GM23338 (cell line): ENCODE data around the gene RXRG. TPM values are rescaled to one million over a fixed set of nuclear protein-coding genes. Genes with fewer than 3 reads are reported as not detected.

Experiments
- ATAC-seq: fragments of 200-7000 bp; cut with Tn5 transposase; 3 replicates; pipeline ENCODE4 v1.9.1; 2020
- DNase-seq: peaks from one replicate; pipeline ENCODE4 v3.0.0-alpha.2; 2015; ENCODE audit warnings: low spot score
- H2AFZ ChIP-seq: fragments of 200-600 bp; sonication (generic); 2 replicates; pipeline ENCODE4 v1.8.0; 2016; ENCODE audit warnings: antibody characterized with exemption, mild to moderate bottlenecking, moderate library complexity
- H3F3A ChIP-seq: fragments of 200-600 bp; sonication (generic); replicated peaks from 2 replicates; pipeline ENCODE4 v1.8.0; 2017; ENCODE audit warnings: antibody characterized with exemption, mixed run types, low read depth
- H3K27ac ChIP-seq: fragments of 200-600 bp; sonication (generic); 2 replicates; pipeline ENCODE4 v1.6.1; 2016; ENCODE audit warnings: low read depth
- H3K27me3 ChIP-seq: fragments of 200-600 bp; sonication (generic); 2 replicates; pipeline ENCODE4 v1.8.0; 2016; ENCODE audit warnings: mild to moderate bottlenecking, mixed run types, moderate library complexity; ENCODE audit not compliant: insufficient read depth
- H3K36me3 ChIP-seq: fragments of 200-600 bp; sonication (generic); 2 replicates; pipeline ENCODE4 v1.8.0; 2016; ENCODE audit warnings: mild to moderate bottlenecking; ENCODE audit not compliant: insufficient read depth
- H3K4me1 ChIP-seq: fragments of 200-600 bp; sonication (generic); 2 replicates; pipeline ENCODE4 v1.8.0; 2016; ENCODE audit warnings: mild to moderate bottlenecking, moderate library complexity; ENCODE audit not compliant: insufficient read depth
- H3K4me2 ChIP-seq: fragments of 200-600 bp; sonication (generic); 2 replicates; pipeline ENCODE4 v1.7.1; 2017; ENCODE audit warnings: mixed run types
- H3K4me3 ChIP-seq: fragments of 200-600 bp; sonication (generic); 2 replicates; pipeline ENCODE4 v1.6.1; 2016; ENCODE audit warnings: mixed run types
- H3K79me2 ChIP-seq: fragments of 200-600 bp; sonication (generic); replicated peaks from 2 replicates; pipeline ENCODE4 v1.8.0; 2017; ENCODE audit warnings: mild to moderate bottlenecking; ENCODE audit not compliant: insufficient read depth
- H3K9me2 ChIP-seq: fragments of 200-600 bp; sonication (generic); 2 replicates; pipeline ENCODE4 v1.8.0; 2017; ENCODE audit not compliant: insufficient read depth
- H4K20me1 ChIP-seq: fragments of 200-600 bp; sonication (generic); replicated peaks from 2 replicates; pipeline ENCODE4 v1.8.0; 2017; ENCODE audit warnings: mild to moderate bottlenecking; ENCODE audit not compliant: insufficient read depth
- H3K27ac Mint-ChIP-seq: 2 replicates; pipeline ENCODE4 v1.8.0; 2020; ENCODE audit warnings: inconsistent platforms, mild to moderate bottlenecking, moderate library complexity, mixed read lengths
- H3K27me3 Mint-ChIP-seq: 3 replicates; pipeline ENCODE4 v1.8.0; 2022; ENCODE audit warnings: low read depth, mild to moderate bottlenecking, moderate library complexity, mixed read lengths, inconsistent platforms; ENCODE audit not compliant: insufficient read depth, poor library complexity
- H3K36me3 Mint-ChIP-seq: 3 replicates; pipeline ENCODE4 v1.8.0; 2021; ENCODE audit warnings: low read depth, mild to moderate bottlenecking, inconsistent platforms, moderate library complexity, mixed read lengths
- H3K4me1 Mint-ChIP-seq: 3 replicates; pipeline ENCODE4 v1.8.0; 2020; ENCODE audit warnings: mild to moderate bottlenecking, inconsistent platforms, mixed read lengths
- H3K4me3 Mint-ChIP-seq: 3 replicates; pipeline ENCODE4 v1.8.0; 2021; ENCODE audit warnings: moderate library complexity, mild to moderate bottlenecking, inconsistent platforms, mixed read lengths
- H3K9me3 Mint-ChIP-seq: 3 replicates; pipeline ENCODE4 v1.8.0; 2020; ENCODE audit warnings: moderate library complexity, mild to moderate bottlenecking, inconsistent platforms, mixed read lengths
- EZH2phosphoT487 ChIP-seq: fragments of 200-600 bp; sonication (generic); IDR thresholded peaks from one replicate; pipeline ENCODE4 v1.8.1; 2018; ENCODE audit warnings: antibody characterized with exemption; ENCODE audit not compliant: unreplicated experiment
- polyA plus RNA-seq: library from polyadenylated mRNA; unstranded; fragments of >200 nt; fragmentation: Nextera tagmentation; extraction: Ambion mirVana; gene quantifications from 2 replicates; pipeline ENCODE4 v1.2.1, GENCODE V29; 2016
- total RNA-seq: library from RNA; depleted of rRNA; stranded (reverse); fragments of >200 nt; shearing (Covaris generic); gene quantifications from 2 replicates; pipeline ENCODE4 v1.2.3, GENCODE V29; 2014
- TF ChIP-seq, protein P1 (sequence below), 2 experiments: fragments of 200-600 bp in 1 of 2; sonication (generic) in 1 of 2; conservative IDR thresholded peaks; 2 replicates each; pipeline versions ENCODE4 v1.5.1 to v1.6.1; 2016 to 2017; ENCODE audit warnings: antibody characterized with exemption in 2 of 2, low read depth in 2 of 2, mild to moderate bottlenecking in 2 of 2, moderate library complexity in 1 of 2
- TF ChIP-seq, protein P2 (sequence below): fragments of 250-450 bp; sonication (Bioruptor Pico); IDR thresholded peaks from 2 replicates; pipeline ENCODE4 v1.5.0; 2020; ENCODE audit warnings: mild to moderate bottlenecking, moderate library complexity

Gene RXRG
- total and polyA plus RNA-seq, 2 experiments from 2014 or later, result not detected

DNA sequence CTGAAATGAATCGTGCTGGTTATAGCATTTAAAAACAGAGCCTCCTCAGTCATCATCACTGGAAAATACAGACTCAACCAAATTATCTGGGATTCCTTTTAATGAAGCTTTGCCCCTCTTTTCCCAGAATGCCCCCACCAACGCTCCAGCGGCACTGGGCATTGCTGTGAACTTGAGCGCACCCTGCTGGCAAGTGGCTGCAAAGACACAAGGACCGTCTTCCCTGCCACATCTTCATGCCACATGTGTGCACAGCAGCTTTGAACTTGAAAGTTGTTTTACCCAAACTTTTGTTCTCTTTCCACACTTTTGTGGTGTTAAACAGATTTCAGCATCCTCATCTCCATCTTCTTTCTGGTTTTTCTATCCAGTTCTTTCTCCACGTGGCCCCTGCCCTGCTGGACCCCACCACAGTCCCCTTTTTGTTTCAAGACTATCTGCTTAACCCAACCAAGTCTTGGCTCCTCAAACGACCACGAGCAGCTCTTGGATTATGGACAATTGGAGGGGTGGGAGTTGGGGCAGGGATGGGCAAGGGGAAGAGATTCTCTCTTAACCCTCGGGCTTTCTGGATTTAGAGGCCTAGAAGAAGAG lies 75.6 kb downstream of the RXRG start:
- DNase-seq, result peak; percentile 75
- Histone ChIP-seq H3K9me2 (no peaks in the 10 kb centered on the region), H3K4me3 (no peak overlapping the region), H3K4me2 (no peak overlapping the region), H3K4me1 (peaks cover 3% of the 10 kb centered on the region; the same call in 1 of the 2 replicates), H2AFZ (peak overlapping the region; percentile 57; the same call in 1 of the 2 replicates), H3K27ac (no peak overlapping the region), H3K27me3 (0 out of 2 replicates have a peak, but pooled peaks cover 2% of the 10 kb centered on the region), H3K36me3 (no peaks in the 10 kb centered on the region), H3F3A (no peaks in the 10 kb centered on the region), H4K20me1 (no peaks in the 10 kb centered on the region), H3K79me2 (no peaks in the 10 kb centered on the region)
- Mint-ChIP-seq H3K27ac (no peak overlapping the region), H3K36me3 (no peaks in the 10 kb centered on the region), H3K4me1 (peaks cover 3% of the 10 kb centered on the region), H3K4me3 (no peak overlapping the region), H3K27me3 (peaks cover 9% of the 10 kb centered on the region), H3K9me3 (no peaks in the 10 kb centered on the region)
- ATAC-seq, result peak; percentile 65
- TF ChIP-seq, protein P1, sequence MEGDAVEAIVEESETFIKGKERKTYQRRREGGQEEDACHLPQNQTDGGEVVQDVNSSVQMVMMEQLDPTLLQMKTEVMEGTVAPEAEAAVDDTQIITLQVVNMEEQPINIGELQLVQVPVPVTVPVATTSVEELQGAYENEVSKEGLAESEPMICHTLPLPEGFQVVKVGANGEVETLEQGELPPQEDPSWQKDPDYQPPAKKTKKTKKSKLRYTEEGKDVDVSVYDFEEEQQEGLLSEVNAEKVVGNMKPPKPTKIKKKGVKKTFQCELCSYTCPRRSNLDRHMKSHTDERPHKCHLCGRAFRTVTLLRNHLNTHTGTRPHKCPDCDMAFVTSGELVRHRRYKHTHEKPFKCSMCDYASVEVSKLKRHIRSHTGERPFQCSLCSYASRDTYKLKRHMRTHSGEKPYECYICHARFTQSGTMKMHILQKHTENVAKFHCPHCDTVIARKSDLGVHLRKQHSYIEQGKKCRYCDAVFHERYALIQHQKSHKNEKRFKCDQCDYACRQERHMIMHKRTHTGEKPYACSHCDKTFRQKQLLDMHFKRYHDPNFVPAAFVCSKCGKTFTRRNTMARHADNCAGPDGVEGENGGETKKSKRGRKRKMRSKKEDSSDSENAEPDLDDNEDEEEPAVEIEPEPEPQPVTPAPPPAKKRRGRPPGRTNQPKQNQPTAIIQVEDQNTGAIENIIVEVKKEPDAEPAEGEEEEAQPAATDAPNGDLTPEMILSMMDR (conservative IDR thresholded peaks at IDR 0.05; ENCODE audit: low read depth in 2 of 2), result peak; percentile 89 to 97
- TF ChIP-seq, protein P2, sequence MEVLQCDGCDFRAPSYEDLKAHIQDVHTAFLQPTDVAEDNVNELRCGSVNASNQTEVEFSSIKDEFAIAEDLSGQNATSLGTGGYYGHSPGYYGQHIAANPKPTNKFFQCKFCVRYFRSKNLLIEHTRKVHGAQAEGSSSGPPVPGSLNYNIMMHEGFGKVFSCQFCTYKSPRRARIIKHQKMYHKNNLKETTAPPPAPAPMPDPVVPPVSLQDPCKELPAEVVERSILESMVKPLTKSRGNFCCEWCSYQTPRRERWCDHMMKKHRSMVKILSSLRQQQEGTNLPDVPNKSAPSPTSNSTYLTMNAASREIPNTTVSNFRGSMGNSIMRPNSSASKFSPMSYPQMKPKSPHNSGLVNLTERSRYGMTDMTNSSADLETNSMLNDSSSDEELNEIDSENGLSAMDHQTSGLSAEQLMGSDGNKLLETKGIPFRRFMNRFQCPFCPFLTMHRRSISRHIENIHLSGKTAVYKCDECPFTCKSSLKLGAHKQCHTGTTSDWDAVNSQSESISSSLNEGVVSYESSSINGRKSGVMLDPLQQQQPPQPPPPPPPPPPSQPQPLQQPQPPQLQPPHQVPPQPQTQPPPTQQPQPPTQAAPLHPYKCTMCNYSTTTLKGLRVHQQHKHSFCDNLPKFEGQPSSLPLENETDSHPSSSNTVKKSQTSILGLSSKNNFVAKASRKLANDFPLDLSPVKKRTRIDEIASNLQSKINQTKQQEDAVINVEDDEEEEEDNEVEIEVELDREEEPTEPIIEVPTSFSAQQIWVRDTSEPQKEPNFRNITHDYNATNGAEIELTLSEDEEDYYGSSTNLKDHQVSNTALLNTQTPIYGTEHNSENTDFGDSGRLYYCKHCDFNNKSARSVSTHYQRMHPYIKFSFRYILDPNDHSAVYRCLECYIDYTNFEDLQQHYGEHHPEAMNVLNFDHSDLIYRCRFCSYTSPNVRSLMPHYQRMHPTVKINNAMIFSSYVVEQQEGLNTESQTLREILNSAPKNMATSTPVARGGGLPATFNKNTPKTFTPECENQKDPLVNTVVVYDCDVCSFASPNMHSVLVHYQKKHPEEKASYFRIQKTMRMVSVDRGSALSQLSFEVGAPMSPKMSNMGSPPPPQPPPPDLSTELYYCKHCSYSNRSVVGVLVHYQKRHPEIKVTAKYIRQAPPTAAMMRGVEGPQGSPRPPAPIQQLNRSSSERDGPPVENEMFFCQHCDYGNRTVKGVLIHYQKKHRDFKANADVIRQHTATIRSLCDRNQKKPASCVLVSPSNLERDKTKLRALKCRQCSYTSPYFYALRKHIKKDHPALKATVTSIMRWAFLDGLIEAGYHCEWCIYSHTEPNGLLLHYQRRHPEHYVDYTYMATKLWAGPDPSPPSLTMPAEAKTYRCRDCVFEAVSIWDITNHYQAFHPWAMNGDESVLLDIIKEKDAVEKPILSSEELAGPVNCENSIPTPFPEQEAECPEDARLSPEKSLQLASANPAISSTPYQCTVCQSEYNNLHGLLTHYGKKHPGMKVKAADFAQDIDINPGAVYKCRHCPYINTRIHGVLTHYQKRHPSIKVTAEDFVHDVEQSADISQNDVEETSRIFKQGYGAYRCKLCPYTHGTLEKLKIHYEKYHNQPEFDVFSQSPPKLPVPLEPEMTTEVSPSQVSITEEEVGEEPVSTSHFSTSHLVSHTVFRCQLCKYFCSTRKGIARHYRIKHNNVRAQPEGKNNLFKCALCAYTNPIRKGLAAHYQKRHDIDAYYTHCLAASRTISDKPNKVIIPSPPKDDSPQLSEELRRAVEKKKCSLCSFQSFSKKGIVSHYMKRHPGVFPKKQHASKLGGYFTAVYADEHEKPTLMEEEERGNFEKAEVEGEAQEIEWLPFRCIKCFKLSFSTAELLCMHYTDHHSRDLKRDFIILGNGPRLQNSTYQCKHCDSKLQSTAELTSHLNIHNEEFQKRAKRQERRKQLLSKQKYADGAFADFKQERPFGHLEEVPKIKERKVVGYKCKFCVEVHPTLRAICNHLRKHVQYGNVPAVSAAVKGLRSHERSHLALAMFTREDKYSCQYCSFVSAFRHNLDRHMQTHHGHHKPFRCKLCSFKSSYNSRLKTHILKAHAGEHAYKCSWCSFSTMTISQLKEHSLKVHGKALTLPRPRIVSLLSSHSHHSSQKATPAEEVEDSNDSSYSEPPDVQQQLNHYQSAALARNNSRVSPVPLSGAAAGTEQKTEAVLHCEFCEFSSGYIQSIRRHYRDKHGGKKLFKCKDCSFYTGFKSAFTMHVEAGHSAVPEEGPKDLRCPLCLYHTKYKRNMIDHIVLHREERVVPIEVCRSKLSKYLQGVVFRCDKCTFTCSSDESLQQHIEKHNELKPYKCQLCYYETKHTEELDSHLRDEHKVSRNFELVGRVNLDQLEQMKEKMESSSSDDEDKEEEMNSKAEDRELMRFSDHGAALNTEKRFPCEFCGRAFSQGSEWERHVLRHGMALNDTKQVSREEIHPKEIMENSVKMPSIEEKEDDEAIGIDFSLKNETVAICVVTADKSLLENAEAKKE, result no peak
- no peak for TF ChIP-seq EZH2phosphoT487
